Hypothalamus (tissue), 51 donors: ENCODE measurements around the gene BOLL.
"Not testable (repeated sequence)": the region's sequence is repeated elsewhere in the genome, so short reads cannot be mapped to it uniquely, and the experiment has no call there.

ENCODE experiments used
- DNase-seq, 51 donors: peaks; one replicate each; lab custom pipeline; 2025; lab: John Stamatoyannopoulos, UW

Gene BOLL

DNA sequence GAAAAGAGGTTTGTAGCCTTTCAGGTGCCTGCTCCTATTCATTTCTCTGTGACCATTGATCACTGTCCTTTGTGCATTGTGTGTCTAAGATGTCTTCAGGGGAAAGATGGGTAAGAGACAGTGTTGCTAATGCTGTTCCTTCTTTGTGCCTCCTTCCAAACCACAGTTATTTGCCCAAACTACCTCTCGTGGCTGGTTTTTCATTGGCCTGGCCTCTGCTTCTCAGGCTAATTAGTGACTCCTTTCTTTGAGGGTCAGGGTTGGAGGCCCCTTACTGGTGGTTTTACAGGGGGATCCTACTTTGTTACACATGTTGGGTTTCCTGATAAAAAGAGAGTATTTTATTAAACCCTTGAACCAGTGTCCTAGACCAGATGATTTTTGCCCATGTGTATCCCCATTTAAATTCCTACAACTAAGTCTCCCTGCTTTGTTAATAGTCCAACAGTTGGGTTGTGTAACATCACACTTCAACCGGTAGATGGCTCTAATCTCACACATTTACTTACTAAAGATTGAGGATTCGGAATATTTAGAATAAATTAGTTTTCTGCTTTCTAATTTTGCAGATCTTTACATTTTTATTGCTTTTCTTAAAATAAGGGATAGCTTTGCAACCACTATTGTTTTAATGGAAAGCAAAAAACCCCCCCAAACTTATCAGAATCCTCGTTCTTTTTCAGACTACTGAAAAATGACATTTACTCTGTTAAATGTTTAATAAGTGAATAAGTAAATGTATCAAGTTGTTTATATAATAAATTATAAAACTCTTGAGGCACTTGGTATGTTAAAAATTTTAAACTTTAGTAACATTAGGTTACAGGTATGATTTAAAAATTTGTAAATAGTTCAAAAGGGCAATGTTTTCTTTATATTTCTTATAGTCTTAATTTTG lies 77.6 kb downstream of the BOLL start:
- peak in 2 of 51 donors; percentile 4 to 46 for DNase-seq

GRCh38 chr2:197706839-197707207 lies 78.3 kb downstream of the BOLL start:
- DNase-seq: no peak

DNA sequence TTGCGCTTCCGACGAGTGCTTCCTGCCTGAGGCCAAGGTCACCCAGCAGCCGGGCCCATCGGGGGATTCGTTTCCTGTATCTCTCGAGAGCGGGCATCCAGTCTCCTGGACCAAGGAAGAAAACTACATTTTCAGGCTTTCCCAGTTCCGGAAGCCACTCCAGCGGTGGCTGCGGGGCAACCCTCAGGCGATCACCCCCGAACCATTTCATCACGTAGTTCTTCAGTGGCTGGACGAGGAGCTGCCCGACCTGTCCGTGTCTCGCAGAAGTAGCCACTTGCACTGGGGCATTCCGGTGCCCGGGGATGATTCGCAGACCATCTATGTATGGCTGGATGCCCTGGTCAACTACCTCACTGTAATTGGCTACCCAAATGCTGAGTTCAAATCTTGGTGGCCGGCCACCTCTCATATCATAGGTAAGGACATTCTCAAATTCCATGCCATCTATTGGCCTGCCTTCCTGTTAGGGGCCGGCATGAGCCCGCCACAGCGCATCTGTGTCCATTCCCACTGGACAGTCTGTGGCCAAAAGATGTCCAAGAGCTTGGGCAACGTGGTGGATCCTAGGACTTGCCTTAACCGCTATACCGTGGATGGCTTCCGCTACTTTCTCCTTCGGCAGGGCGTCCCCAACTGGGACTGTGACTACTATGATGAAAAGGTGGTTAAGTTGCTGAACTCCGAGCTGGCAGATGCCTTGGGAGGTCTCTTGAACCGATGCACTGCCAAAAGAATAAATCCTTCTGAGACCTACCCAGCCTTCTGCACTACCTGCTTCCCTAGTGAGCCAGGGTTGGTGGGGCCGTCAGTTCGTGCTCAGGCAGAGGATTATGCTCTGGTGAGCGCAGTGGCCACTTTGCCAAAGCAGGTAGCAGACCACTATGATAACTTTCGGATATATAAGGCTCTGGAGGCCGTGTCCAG lies 78.9 kb downstream of the BOLL start:
- peak in 9 of 51 donors; percentile 6 to 63 (median 20) for DNase-seq

- DNase-seq: peak; percentile 50 to 97 (median 86)
These were observed 79.8 kb downstream of the BOLL start, which contains the start of gene MARS2 for GRCh38 chr2:197705121-197705911. TSS of gene MARS2 (plus strand) at chr2:197705369. CDS start at chr2:197705406, 37 bp downstream.

- DNase-seq: peak in 2 of 51 donors; percentile 48 to 66
These were observed 80.5 kb downstream of the BOLL start for GRCh38 chr2:197704434-197705120.

- no peak for DNase-seq
These were observed 84.2 kb downstream of the BOLL start for GRCh38 chr2:197700960-197701359.

- not testable (repeated sequence) for DNase-seq
These were observed 85.4 kb downstream of the BOLL start for GRCh38 chr2:197699724-197700123.

DNA sequence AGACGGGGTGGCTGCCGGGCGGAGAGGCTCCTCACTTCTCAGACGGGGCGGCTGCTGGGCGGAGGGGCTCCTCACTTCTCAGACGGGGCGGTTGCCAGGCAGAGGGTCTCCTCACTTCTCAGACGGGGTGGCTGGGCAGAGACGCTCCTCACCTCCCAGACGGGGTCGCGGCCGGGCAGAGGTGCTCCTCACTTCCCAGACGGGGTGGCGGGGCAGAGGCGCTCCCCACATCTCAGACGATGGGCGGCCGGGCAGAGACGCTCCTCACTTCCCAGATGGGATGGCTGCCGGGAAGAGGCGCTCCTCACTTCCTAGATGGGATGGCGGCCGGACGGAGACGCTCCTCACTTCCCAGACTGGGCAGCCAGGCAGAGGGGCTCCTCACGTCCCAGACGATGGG lies 88.5 kb downstream of the BOLL start:
- DNase-seq: not testable (repeated sequence)

DNA sequence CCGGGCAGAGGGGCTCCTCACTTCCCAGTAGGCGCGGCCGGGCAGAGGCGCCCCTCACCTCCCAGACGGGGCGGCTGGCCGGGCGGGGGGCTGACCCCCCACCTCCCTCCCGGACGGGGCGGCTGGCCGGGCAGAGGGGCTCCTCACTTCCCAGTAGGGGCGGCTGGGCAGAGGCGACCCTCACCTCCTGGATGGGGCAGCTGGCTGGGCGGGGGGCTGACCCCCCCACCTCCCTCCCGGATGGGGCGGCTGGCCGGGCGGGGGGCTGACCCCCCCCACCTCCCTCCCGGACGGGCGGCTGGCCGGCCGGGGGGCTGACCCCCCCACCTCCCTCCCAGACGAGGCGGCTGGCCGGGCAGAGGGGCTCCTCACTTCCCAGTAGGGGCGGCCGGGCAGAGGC lies 89.1 kb downstream of the BOLL start:
- DNase-seq: not testable (repeated sequence)

GRCh38 chr2:197695206-197695605 lies 89.9 kb downstream of the BOLL start:
- not testable (repeated sequence) for DNase-seq

GRCh38 chr2:197677483-197677882 lies 107.6 kb downstream of the BOLL start:
- peak in 1 of 51 donors; percentile 6 for DNase-seq

- no peak for DNase-seq
These were observed 108.1 kb downstream of the BOLL start for GRCh38 chr2:197677056-197677455.
